Osteocyte (in vitro differentiated cells): ENCODE results near the gene THSD4. TPM values are rescaled to one million over a fixed set of nuclear protein-coding genes. Genes with fewer than 3 reads are reported as not detected.

Experiments used
- DNase-seq: peaks from one replicate; pipeline ENCODE4 v3.0.0; 2021; ENCODE audit warnings: mixed read lengths; ENCODE audit not compliant: unreplicated experiment; ENCODE audit errors: extremely low spot score
- H3K27ac Mint-ChIP-seq: one replicate; pipeline ENCODE4 v1.8.0; 2021; ENCODE audit warnings: mild to moderate bottlenecking, mixed read lengths; ENCODE audit not compliant: unreplicated experiment
- H3K27me3 Mint-ChIP-seq: one replicate; pipeline ENCODE4 v1.8.0; 2021; ENCODE audit warnings: mixed read lengths; ENCODE audit not compliant: unreplicated experiment
- H3K36me3 Mint-ChIP-seq: one replicate; pipeline ENCODE4 v1.8.0; 2021; ENCODE audit warnings: mixed read lengths; ENCODE audit not compliant: unreplicated experiment
- H3K4me1 Mint-ChIP-seq: one replicate; pipeline ENCODE4 v1.8.0; 2021; ENCODE audit warnings: mixed read lengths; ENCODE audit not compliant: unreplicated experiment
- H3K4me3 Mint-ChIP-seq: one replicate; pipeline ENCODE4 v1.8.0; 2021; ENCODE audit warnings: mild to moderate bottlenecking, moderate library complexity, mixed read lengths; ENCODE audit not compliant: unreplicated experiment
- H3K9me3 Mint-ChIP-seq: one replicate; pipeline ENCODE4 v1.8.0; 2021; ENCODE audit warnings: mixed read lengths; ENCODE audit not compliant: unreplicated experiment
- CTCF ChIP-seq: fragments of 200-600 bp; sonication (generic); IDR thresholded peaks from 2 replicates; pipeline ENCODE4 v1.5.0; 2021; ENCODE audit warnings: antibody characterized with exemption, mild to moderate bottlenecking, moderate library complexity
- total RNA-seq: library from RNA; stranded (reverse); gene quantifications from 2 replicates; pipeline ENCODE4 v1.2.1, GENCODE V29; 2021

The THSD4 gene
- total RNA-seq, 1 donor from 2014 or later = 5.7 TPM

DNA sequence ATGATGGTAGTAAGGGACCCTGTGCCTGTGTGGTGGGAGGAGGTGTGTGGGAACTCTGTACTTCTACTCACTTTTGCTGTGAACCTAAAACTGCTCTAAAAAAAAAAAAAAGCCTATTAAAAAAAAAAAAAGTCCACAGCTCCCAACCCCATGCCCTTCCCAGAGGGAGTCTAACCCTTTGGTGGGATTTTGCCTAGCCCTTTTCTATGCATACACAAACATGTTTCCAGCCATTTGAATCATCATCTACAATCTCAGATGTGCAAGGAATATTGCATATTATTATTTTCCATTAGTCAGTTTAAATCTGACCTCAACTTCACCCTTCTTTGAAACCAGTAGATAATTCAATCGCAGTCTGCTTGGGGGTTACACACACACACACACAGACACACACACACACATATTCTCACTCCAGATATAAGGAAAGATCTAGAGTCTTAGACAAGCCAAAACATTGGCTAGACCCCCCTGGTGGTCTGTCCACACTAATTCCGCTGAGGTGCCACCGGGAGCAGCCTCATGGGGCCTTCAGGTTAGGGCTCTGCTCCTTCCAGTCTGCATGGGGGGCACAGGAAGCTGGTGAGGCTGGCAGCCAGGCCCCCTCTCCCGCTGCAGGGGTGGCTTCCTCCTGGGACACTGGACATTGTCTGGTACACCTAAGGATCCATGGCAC, 619.6 kb downstream of the THSD4 start:
- Mint-ChIP-seq H3K36me3 (no peaks in the 10 kb centered on the region), H3K27me3 (peaks cover 4% of the 10 kb centered on the region), H3K4me1 (peaks cover 2% of the 10 kb centered on the region), H3K27ac (no peak overlapping the region), H3K4me3 (no peak overlapping the region), H3K9me3 (no peaks in the 10 kb centered on the region)
- DNase-seq = no peak
- no peak for TF ChIP-seq CTCF

DNA sequence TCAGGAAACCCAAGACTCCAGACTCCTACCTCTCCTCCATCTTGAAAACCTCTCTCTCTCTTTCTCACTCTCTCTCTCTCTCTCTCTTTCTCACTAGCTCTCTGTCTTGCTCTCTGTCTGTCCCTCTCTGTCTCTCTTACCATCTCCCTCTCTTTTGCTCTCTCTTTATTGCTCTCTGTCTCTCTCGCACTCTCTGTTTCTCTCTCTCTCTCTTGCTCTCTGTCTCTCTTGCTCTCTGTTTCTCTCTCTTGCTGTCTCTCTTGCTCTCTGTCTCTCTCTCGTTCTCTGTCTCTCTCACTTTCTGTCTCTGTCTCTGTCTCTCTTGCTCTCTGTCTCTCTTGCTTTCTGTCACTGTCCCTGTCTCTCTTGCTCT, 620.1 kb downstream of the THSD4 start:
- Mint-ChIP-seq H3K27me3 (peaks cover 4% of the 10 kb centered on the region), H3K4me1 (peaks cover 1% of the 10 kb centered on the region), H3K4me3 (no peak overlapping the region), H3K27ac (no peak overlapping the region), H3K36me3 (no peaks in the 10 kb centered on the region), H3K9me3 (no peaks in the 10 kb centered on the region)
- TF ChIP-seq CTCF = no peak
- no peak for DNase-seq

DNA sequence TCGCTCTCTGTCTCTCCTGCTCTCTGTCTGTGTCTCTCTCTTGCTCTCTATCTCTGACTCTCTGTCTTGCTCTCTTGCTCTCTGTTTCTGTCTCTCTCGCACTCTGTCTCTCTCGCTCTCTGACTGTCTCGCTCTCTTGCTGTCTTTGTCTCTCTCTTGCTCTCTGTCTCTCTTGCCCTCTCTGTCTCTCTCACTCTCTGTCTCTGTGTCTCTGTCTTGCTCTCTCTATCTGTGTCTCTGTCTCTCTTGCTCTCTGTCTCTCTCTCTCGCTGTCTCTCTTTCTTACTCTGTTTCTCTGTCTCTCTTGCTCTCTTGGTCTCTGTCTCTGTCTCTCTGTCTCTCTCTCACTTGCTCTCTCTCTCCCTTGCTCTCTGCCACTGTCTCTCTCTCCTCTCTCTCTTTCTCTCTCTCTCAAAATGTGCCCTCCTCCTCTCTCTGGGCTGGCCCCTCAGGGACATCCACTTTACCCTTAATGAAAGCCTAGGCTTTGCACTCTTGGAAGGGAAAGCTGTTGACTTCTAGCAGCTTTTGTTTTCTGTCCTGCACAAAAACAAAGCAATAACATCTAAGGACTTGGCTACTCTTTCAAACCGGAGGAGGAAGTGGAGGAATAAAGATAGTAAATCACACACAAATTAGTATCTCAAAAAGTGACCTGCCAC, 621.1 kb downstream of the THSD4 start:
- H3K27me3 Mint-ChIP-seq = peaks cover 4% of the 10 kb centered on the region
- no peak overlapping the region for H3K4me3 Mint-ChIP-seq
- no peaks in the 10 kb centered on the region for H3K4me1 Mint-ChIP-seq
- H3K36me3 Mint-ChIP-seq = no peaks in the 10 kb centered on the region
- H3K27ac Mint-ChIP-seq = no peak overlapping the region
- no peaks in the 10 kb centered on the region for H3K9me3 Mint-ChIP-seq
- no peak for TF ChIP-seq CTCF
- DNase-seq = no peak

GRCh38 chr15:71737761-71738160, 622.5 kb downstream of the THSD4 start:
- no peak overlapping the region for H3K27ac Mint-ChIP-seq
- H3K4me1 Mint-ChIP-seq = no peaks in the 10 kb centered on the region
- H3K9me3 Mint-ChIP-seq = no peaks in the 10 kb centered on the region
- TF ChIP-seq CTCF = no peak
- no peak for DNase-seq
- H3K36me3 Mint-ChIP-seq = no peaks in the 10 kb centered on the region
- no peak overlapping the region for H3K4me3 Mint-ChIP-seq
- H3K27me3 Mint-ChIP-seq = peaks cover 4% of the 10 kb centered on the region

- DNase-seq = no peak
These were observed 624.1 kb downstream of the THSD4 start for GRCh38 chr15:71739355-71739754.

More at GRCh38 chr15:71739355-71739754, 624.1 kb downstream of the THSD4 start:
- TF ChIP-seq CTCF = no peak
- Mint-ChIP-seq H3K4me1 (no peaks in the 10 kb centered on the region), H3K27ac (no peak overlapping the region), H3K4me3 (no peak overlapping the region), H3K9me3 (no peaks in the 10 kb centered on the region), H3K27me3 (peaks cover 4% of the 10 kb centered on the region), H3K36me3 (no peaks in the 10 kb centered on the region)
